MM.1S (cell line): ENCODE measurements around the gene STK32A.

ENCODE experiments used
- DNase-seq: peaks from one replicate; pipeline ENCODE4 v3.0.0-alpha.2; 2015
- H2AFZ ChIP-seq: fragments of 300-600 bp; sonication (generic); 2 replicates; pipeline ENCODE4 v1.6.0; 2016; ENCODE audit warnings: antibody characterized with exemption, low read length
- H3F3A ChIP-seq: fragments of 300-600 bp; sonication (generic); 2 replicates; pipeline ENCODE4 v1.6.1; 2016; ENCODE audit warnings: mild to moderate bottlenecking, antibody characterized with exemption, low read length, moderate library complexity, mixed read lengths; ENCODE audit not compliant: insufficient read depth
- H3K27ac ChIP-seq: fragments of 300-600 bp; sonication (generic); 2 replicates; pipeline ENCODE4 v1.5.1; 2016; ENCODE audit warnings: mild to moderate bottlenecking, low read length
- H3K27me3 ChIP-seq: fragments of 300-600 bp; sonication (generic); replicated peaks from 2 replicates; pipeline ENCODE4 v1.6.0; 2016; ENCODE audit warnings: low read length; ENCODE audit not compliant: insufficient read depth
- H3K36me3 ChIP-seq: fragments of 300-600 bp; sonication (generic); replicated peaks from 2 replicates; pipeline ENCODE4 v1.6.1; 2016; ENCODE audit warnings: mild to moderate bottlenecking, low read length, mixed read lengths; ENCODE audit not compliant: insufficient read depth
- H3K4me1 ChIP-seq: fragments of 300-600 bp; sonication (generic); 2 replicates; pipeline ENCODE4 v1.6.1; 2016; ENCODE audit warnings: low read length, mixed read lengths
- H3K4me2 ChIP-seq: fragments of 300-600 bp; sonication (generic); 2 replicates; pipeline ENCODE4 v1.6.0; 2016; ENCODE audit warnings: low read depth, low read length
- H3K4me3 ChIP-seq: fragments of 300-600 bp; sonication (generic); 2 replicates; pipeline ENCODE4 v1.5.1; 2016; ENCODE audit warnings: low read length, mixed read lengths
- H3K79me2 ChIP-seq: fragments of 300-600 bp; sonication (generic); 2 replicates; pipeline ENCODE4 v1.6.1; 2016; ENCODE audit warnings: mixed run types, low read length, mixed read lengths
- H3K9ac ChIP-seq: fragments of 300-600 bp; sonication (generic); 2 replicates; pipeline ENCODE4 v1.6.1; 2016; ENCODE audit warnings: low read length, mixed read lengths
- H3K9me2 ChIP-seq: fragments of 300-600 bp; sonication (generic); replicated peaks from 2 replicates; pipeline ENCODE4 v1.6.1; 2016; ENCODE audit warnings: mild to moderate bottlenecking, low read length, mixed read lengths; ENCODE audit not compliant: insufficient read depth
- H3K9me3 ChIP-seq: fragments of 300-600 bp; sonication (generic); replicated peaks from 2 replicates; pipeline ENCODE4 v1.6.1; 2016; ENCODE audit warnings: mild to moderate bottlenecking, low read length, mixed read lengths; ENCODE audit not compliant: insufficient read depth
- H4K20me1 ChIP-seq: fragments of 300-600 bp; sonication (generic); 2 replicates; pipeline ENCODE4 v1.6.1; 2016; ENCODE audit warnings: mild to moderate bottlenecking, low read length, moderate library complexity, mixed read lengths; ENCODE audit not compliant: insufficient read depth
- EZH2 ChIP-seq: fragments of 300-600 bp; sonication (generic); optimal IDR thresholded peaks from 2 replicates; pipeline ENCODE3; 2017; ENCODE audit warnings: low read depth, mild to moderate bottlenecking, antibody characterized with exemption, low read length, mixed read lengths
- EZH2phosphoT487 ChIP-seq: fragments of 300-600 bp; sonication (generic); IDR thresholded peaks from 2 replicates; pipeline ENCODE4 v1.6.1; 2018; ENCODE audit warnings: antibody characterized with exemption, low read length
- TF ChIP-seq, protein P1 (sequence below): fragments of 300-600 bp; sonication (generic); IDR thresholded peaks from 2 replicates; pipeline ENCODE4 v1.5.1; 2016; ENCODE audit warnings: antibody characterized with exemption, low read length, mixed read lengths

The STK32A gene

DNA sequence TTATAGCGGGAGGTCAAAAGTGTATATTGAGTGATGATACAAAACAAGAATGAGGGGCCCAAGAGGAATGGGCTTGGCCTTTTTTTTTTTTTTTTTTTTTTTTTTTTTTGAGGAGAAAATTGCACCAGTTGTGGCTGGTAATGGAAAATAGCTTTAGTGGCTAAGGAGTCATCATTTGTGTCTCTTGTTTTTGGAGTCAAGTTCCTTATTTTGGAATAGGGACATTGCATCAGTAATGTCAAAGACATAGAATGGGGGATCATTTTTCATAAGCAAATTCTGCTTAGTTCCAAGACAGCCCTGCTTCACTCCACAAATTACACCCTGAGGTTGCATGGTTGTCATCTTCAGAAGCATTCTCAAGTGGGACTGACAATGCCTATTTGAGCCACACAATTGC is 137.4 kb downstream of the STK32A start:
- H3K36me3 ChIP-seq, result no peaks in the 10 kb centered on the region
- DNase-seq, result no peak
- H3F3A ChIP-seq, result no peaks in the 10 kb centered on the region
- H3K9me2 ChIP-seq, result no peaks in the 10 kb centered on the region
- H3K9me3 ChIP-seq, result no peaks in the 10 kb centered on the region
- H3K4me3 ChIP-seq, result no peak overlapping the region
- no peaks in the 10 kb centered on the region for H3K79me2 ChIP-seq
- no peaks in the 10 kb centered on the region for H3K27me3 ChIP-seq
- no peak overlapping the region for H3K27ac ChIP-seq
- no peaks in the 10 kb centered on the region for H3K4me1 ChIP-seq
- no peak overlapping the region for H3K4me2 ChIP-seq
- H4K20me1 ChIP-seq, result no peaks in the 10 kb centered on the region
- H2AFZ ChIP-seq, result no peak overlapping the region
- H3K9ac ChIP-seq, result no peak overlapping the region
- TF ChIP-seq, protein P1, sequence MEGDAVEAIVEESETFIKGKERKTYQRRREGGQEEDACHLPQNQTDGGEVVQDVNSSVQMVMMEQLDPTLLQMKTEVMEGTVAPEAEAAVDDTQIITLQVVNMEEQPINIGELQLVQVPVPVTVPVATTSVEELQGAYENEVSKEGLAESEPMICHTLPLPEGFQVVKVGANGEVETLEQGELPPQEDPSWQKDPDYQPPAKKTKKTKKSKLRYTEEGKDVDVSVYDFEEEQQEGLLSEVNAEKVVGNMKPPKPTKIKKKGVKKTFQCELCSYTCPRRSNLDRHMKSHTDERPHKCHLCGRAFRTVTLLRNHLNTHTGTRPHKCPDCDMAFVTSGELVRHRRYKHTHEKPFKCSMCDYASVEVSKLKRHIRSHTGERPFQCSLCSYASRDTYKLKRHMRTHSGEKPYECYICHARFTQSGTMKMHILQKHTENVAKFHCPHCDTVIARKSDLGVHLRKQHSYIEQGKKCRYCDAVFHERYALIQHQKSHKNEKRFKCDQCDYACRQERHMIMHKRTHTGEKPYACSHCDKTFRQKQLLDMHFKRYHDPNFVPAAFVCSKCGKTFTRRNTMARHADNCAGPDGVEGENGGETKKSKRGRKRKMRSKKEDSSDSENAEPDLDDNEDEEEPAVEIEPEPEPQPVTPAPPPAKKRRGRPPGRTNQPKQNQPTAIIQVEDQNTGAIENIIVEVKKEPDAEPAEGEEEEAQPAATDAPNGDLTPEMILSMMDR, result no peak
- TF ChIP-seq EZH2 (no peak), EZH2phosphoT487 (no peak)

- TF ChIP-seq EZH2 (no peak), EZH2phosphoT487 (no peak)
- TF ChIP-seq, protein P1, result no peak
- H3K9me2 ChIP-seq, result no peaks in the 10 kb centered on the region
- H3K4me2 ChIP-seq, result no peak overlapping the region
- no peaks in the 10 kb centered on the region for H4K20me1 ChIP-seq
- H3K27ac ChIP-seq, result no peak overlapping the region
- no peaks in the 10 kb centered on the region for H3K9me3 ChIP-seq
- H2AFZ ChIP-seq, result no peak overlapping the region
- no peak for DNase-seq
- no peaks in the 10 kb centered on the region for H3K27me3 ChIP-seq
- H3K4me1 ChIP-seq, result no peaks in the 10 kb centered on the region
- H3K9ac ChIP-seq, result no peak overlapping the region
- H3K4me3 ChIP-seq, result no peak overlapping the region
- H3F3A ChIP-seq, result no peaks in the 10 kb centered on the region
- no peaks in the 10 kb centered on the region for H3K79me2 ChIP-seq
- H3K36me3 ChIP-seq, result no peaks in the 10 kb centered on the region
Measured at GRCh38 chr5:147373328-147373727, 138.5 kb downstream of the STK32A start.

- Histone ChIP-seq H3F3A (no peaks in the 10 kb centered on the region), H3K4me1 (no peaks in the 10 kb centered on the region), H3K4me3 (no peak overlapping the region), H4K20me1 (no peaks in the 10 kb centered on the region), H3K9me2 (no peaks in the 10 kb centered on the region), H3K9ac (no peak overlapping the region), H3K36me3 (no peaks in the 10 kb centered on the region), H3K4me2 (no peak overlapping the region), H3K79me2 (no peaks in the 10 kb centered on the region), H3K9me3 (no peaks in the 10 kb centered on the region), H3K27ac (no peak overlapping the region), H3K27me3 (no peaks in the 10 kb centered on the region), H2AFZ (no peak overlapping the region)
- DNase-seq, result no peak
- TF ChIP-seq EZH2 (no peak), EZH2phosphoT487 (no peak)
- TF ChIP-seq, protein P1, result no peak
Measured at GRCh38 chr5:147375151-147375550, 140.3 kb downstream of the STK32A start.
